ENCODE data around the gene CHST11. TPM values are rescaled to one million over a fixed set of nuclear protein-coding genes. Genes with fewer than 3 reads are reported as not detected.

CHST11 gene
- total and polyA plus RNA-seq, 9 of the 15 experiments (the other 6 are each of a cell fraction or from before 2014, with no cell fraction given) = 2.3 to 38.7 (median 15.0) TPM

GRCh38 chr12:104576980-104577580, 120.3 kb downstream of the CHST11 start (continued):
- TF ChIP-seq ZNF592 (IDR thresholded peaks at IDR 0.05) (0 out of 2 replicates have a peak, but pooled peaks have one; percentile 28), ZBTB11 (CRISPR knock-in tag; IDR thresholded peaks at IDR 0.05) (peak in 1 of 3 experiments; percentile 42; a peak in 1 of 6 replicates), HCFC1 (IDR thresholded peaks at IDR 0.05; ENCODE audit: low read depth, low read length) (no peak), FOXK2 (conservative IDR thresholded peaks at IDR 0.05 in 1 of 2, IDR thresholded peaks at IDR 0.05 in 1 of 2; ENCODE audit: low read depth in 2 of 2) (peak in 1 of 2 experiments; percentile 51; a peak in 1 of 4 replicates), ZEB2 (IDR thresholded peaks at IDR 0.05) (no peak), TFE3 (CRISPR knock-in tag; IDR thresholded peaks at IDR 0.05) (no peak), FIP1L1 (IDR thresholded peaks at IDR 0.05; ENCODE audit: low read depth, low read length, poor library complexity, severe bottlenecking) (no peak), KDM1A (IDR thresholded peaks at IDR 0.05) (0 out of 4 replicates have a peak, but pooled peaks of 1 of the 2 experiments have one; percentile 12), BCLAF1 (IDR thresholded peaks at IDR 0.05; ENCODE audit: borderline replicate concordance in 1 of 2, control insufficient read depth in 1 of 2, low read depth in 2 of 2, low read length in 1 of 2) (no peak), STAT5A (IDR thresholded peaks at IDR 0.05; ENCODE audit: borderline replicate concordance, low read length) (peak; percentile 62; the same call in 1 of the 2 replicates), PML (IDR thresholded peaks at IDR 0.05; ENCODE audit: low read length) (0 out of 2 replicates have a peak, but pooled peaks have one; percentile 66), RB1 (IDR thresholded peaks at IDR 0.05; ENCODE audit: low read depth) (no peak), CC2D1A (IDR thresholded peaks at IDR 0.05) (peak; percentile 62; the same call in 1 of the 2 replicates), PTTG1 (tag; IDR thresholded peaks at IDR 0.05; ENCODE audit: low read depth) (no peak)
